Liver (tissue), 9 donors: ENCODE results near the gene TMEM254. TPM values are rescaled to one million over a fixed set of nuclear protein-coding genes. Genes with fewer than 3 reads are reported as not detected.
"Not testable (repeated sequence)": the region's sequence is repeated elsewhere in the genome, so short reads cannot be mapped to it uniquely, and the experiment has no call there.

Experiments
- DNase-seq: peaks from one replicate; pipeline ENCODE4 v3.0.0-alpha.2; 2017; ENCODE audit warnings: low spot score
- H3K27ac ChIP-seq, 2 donors: one replicate each; pipeline ENCODE4 v1.7.0; 2013; ENCODE audit warnings: inconsistent platforms in 2 of 2, low read length in 2 of 2, control low read depth in 1 of 2, low read depth in 1 of 2, mild to moderate bottlenecking in 1 of 2
- H3K27me3 ChIP-seq, 4 donors: one replicate each; pipeline versions ENCODE4 v1.6.1 to v1.7.0; 2013; ENCODE audit warnings: low read length in 3 of 4, inconsistent platforms in 1 of 4, mild to moderate bottlenecking in 1 of 4, moderate library complexity in 1 of 4; ENCODE audit not compliant: control insufficient read depth in 4 of 4, insufficient read depth in 4 of 4
- H3K36me3 ChIP-seq, 4 donors: one replicate each; pipeline versions ENCODE4 v1.6.1 to v1.7.0; 2013; ENCODE audit warnings: low read length in 3 of 4, mild to moderate bottlenecking in 3 of 4, low read depth in 1 of 4, moderate library complexity in 1 of 4; ENCODE audit not compliant: control insufficient read depth in 4 of 4, insufficient read depth in 3 of 4
- H3K4me1 ChIP-seq, 4 donors: one replicate each; pipeline versions ENCODE4 v1.6.1 to v1.7.0; 2013; ENCODE audit warnings: low read length in 3 of 4, mild to moderate bottlenecking in 3 of 4, moderate library complexity in 1 of 4; ENCODE audit not compliant: control insufficient read depth in 4 of 4, insufficient read depth in 4 of 4
- H3K4me3 ChIP-seq, 3 donors: one replicate each; pipeline versions ENCODE4 v1.6.1 to v1.7.0; 2013; ENCODE audit warnings: low read length in 3 of 3, control low read depth in 1 of 3, low read depth in 1 of 3, mild to moderate bottlenecking in 1 of 3
- H3K9ac ChIP-seq, 2 donors: one replicate each; pipeline ENCODE4 v1.7.0; 2013; ENCODE audit warnings: low read length in 2 of 2, mild to moderate bottlenecking in 2 of 2, moderate library complexity in 2 of 2, control low read depth in 1 of 2, low read depth in 1 of 2
- H3K9me3 ChIP-seq, 4 donors: one replicate each; pipeline versions ENCODE4 v1.6.1 to v1.7.0; 2013; ENCODE audit warnings: low read length in 3 of 4; ENCODE audit not compliant: control insufficient read depth in 4 of 4
- ATF3 ChIP-seq: IDR thresholded peaks from 2 replicates; pipeline ENCODE4 v1.6.1; 2016; ENCODE audit warnings: antibody characterized with exemption
- CTCF ChIP-seq: fragments of 150-350 bp; IDR thresholded peaks from 2 replicates; pipeline ENCODE4 v1.5.1; 2017; ENCODE audit warnings: improper control_type of control experiment, low read depth, low read length; ENCODE audit not compliant: missing input control
- EGR1 ChIP-seq, 2 donors: IDR thresholded peaks; 2 replicates each; pipeline ENCODE4 v1.6.1; 2016 to 2018; ENCODE audit warnings: antibody characterized with exemption in 2 of 2, low read depth in 2 of 2
- FOXA1 ChIP-seq: IDR thresholded peaks from 2 replicates; pipeline ENCODE4 v1.6.1; 2016; ENCODE audit warnings: antibody characterized with exemption
- GABPA ChIP-seq, 2 donors: IDR thresholded peaks in 1 of 2; conservative IDR thresholded peaks in 1 of 2; 2 replicates each; pipeline ENCODE4 v1.6.1; 2016; ENCODE audit warnings: antibody characterized with exemption in 2 of 2, mild to moderate bottlenecking in 1 of 2, moderate library complexity in 1 of 2
- HNF4A ChIP-seq, 2 donors: conservative IDR thresholded peaks; 2 replicates each; pipeline ENCODE4 v1.6.1; 2016; ENCODE audit warnings: antibody characterized with exemption in 2 of 2, mild to moderate bottlenecking in 2 of 2
- JUND ChIP-seq, 2 donors: IDR thresholded peaks; 2 replicates each; pipeline ENCODE4 v1.6.1; 2016; ENCODE audit warnings: antibody characterized with exemption in 2 of 2
- MAX ChIP-seq: IDR thresholded peaks from 2 replicates; pipeline ENCODE4 v1.6.1; 2016; ENCODE audit warnings: antibody characterized with exemption
- NR2F2 ChIP-seq: IDR thresholded peaks from 2 replicates; pipeline ENCODE4 v1.6.1; 2016; ENCODE audit warnings: antibody characterized with exemption
- RAD21 ChIP-seq, 2 donors: IDR thresholded peaks; 2 replicates each; pipeline ENCODE4 v1.6.1; 2016; ENCODE audit warnings: antibody characterized with exemption in 2 of 2, mild to moderate bottlenecking in 2 of 2
- REST ChIP-seq: IDR thresholded peaks from 2 replicates; pipeline ENCODE4 v1.6.1; 2016; ENCODE audit warnings: antibody characterized with exemption, mild to moderate bottlenecking
- RXRA ChIP-seq, 2 donors: IDR thresholded peaks; 2 replicates each; pipeline ENCODE4 v1.6.1; 2017 to 2018; ENCODE audit warnings: antibody characterized with exemption in 2 of 2, mild to moderate bottlenecking in 1 of 2
- SP1 ChIP-seq: IDR thresholded peaks from 2 replicates; pipeline ENCODE4 v1.6.1; 2018; ENCODE audit warnings: antibody characterized with exemption, mild to moderate bottlenecking
- YY1 ChIP-seq: IDR thresholded peaks from 2 replicates; pipeline ENCODE4 v1.6.1; 2016; ENCODE audit warnings: antibody characterized with exemption, mild to moderate bottlenecking
- ZBTB33 ChIP-seq: IDR thresholded peaks from 2 replicates; pipeline ENCODE4 v1.6.1; 2016; ENCODE audit warnings: antibody characterized with exemption
- WGBS: extraction: QIAGEN DNeasy Blood & Tissue Kit; methylation state at CpG from one replicate; pipeline ENCODE4 v1.1.7; 2013; 5-methylcytosine and 5-hydroxymethylcytosine counted together
- polyA plus RNA-seq, 2 donors: library from polyadenylated mRNA; stranded (reverse) in 1 of 2; unstranded in 1 of 2; fragments of 200-250 nt in 1 of 2; fragments of >200 nt in 1 of 2; fragmentation: Nextera tagmentation in 1 of 2; extraction: Ambion mirVana in 1 of 2; gene quantifications; one replicate each; pipeline versions ENCODE4 v1.2.1 to v1.2.3, GENCODE V29; 2013 to 2015
- total RNA-seq, 2 donors: library from RNA; depleted of rRNA; stranded (reverse); fragments of >200 nt; gene quantifications; one replicate each; pipeline ENCODE4 v1.2.3, GENCODE V29; 2014
- donor health status: healthy.
- donor health status: healthy.
- donor health status: healthy.
- donor health status: healthy.
- donor health status: healthy.

TMEM254 gene
- total and polyA plus RNA-seq, 4 donors: 10.0 to 33.2 (median 20.7) TPM

GRCh38 chr10:80094231-80094630 lies 15.8 kb downstream of the TMEM254 start:
- no peak overlapping the region for H3K27ac ChIP-seq
- no peak for DNase-seq
- no peaks in the 10 kb centered on the region for H3K27me3 ChIP-seq
- H3K4me3 ChIP-seq: no peak overlapping the region
- TF ChIP-seq NR2F2 (no peak), ZBTB33 (no peak), SP1 (no peak), FOXA1 (no peak), MAX (no peak), EGR1 (IDR thresholded peaks at IDR 0.05; ENCODE audit: low read depth in 2 of 2) (no peak), RAD21 (IDR thresholded peaks at IDR 0.05) (no peak), JUND (IDR thresholded peaks at IDR 0.05) (no peak), RXRA (IDR thresholded peaks at IDR 0.05) (no peak), CTCF (no peak), HNF4A (conservative IDR thresholded peaks at IDR 0.05) (no peak), REST (no peak), YY1 (no peak), GABPA (IDR thresholded peaks at IDR 0.05 in 1 of 2, conservative IDR thresholded peaks at IDR 0.05 in 1 of 2) (no peak), ATF3 (no peak)
- H3K9me3 ChIP-seq: no peaks in the 10 kb centered on the region
- peaks cover 0 to 5% (median 2%) of the 10 kb centered on the region in 4 donors for H3K36me3 ChIP-seq
- H3K4me1 ChIP-seq: no peaks in the 10 kb centered on the region
- 85% methylated on average over 2 of the region's 2 CpGs for WGBS
- H3K9ac ChIP-seq: no peak overlapping the region

- 86% methylated on average over 2 of the region's 2 CpGs for WGBS
- not testable (repeated sequence) for H3K36me3 ChIP-seq, H3K4me3 ChIP-seq, H3K27ac ChIP-seq, H3K9ac ChIP-seq, H3K27me3 ChIP-seq, H3K9me3 ChIP-seq, DNase-seq, H3K4me1 ChIP-seq
Measured at GRCh38 chr10:80098272-80098671, 19.8 kb downstream of the TMEM254 start.

GRCh38 chr10:80099295-80099694 lies 20.8 kb downstream of the TMEM254 start:
- DNase-seq, H3K9ac ChIP-seq, H3K36me3 ChIP-seq, H3K27ac ChIP-seq, H3K27me3 ChIP-seq, H3K4me3 ChIP-seq, H3K9me3 ChIP-seq, H3K4me1 ChIP-seq: not testable (repeated sequence)
- WGBS: 84% methylated on average over 8 of the region's 8 CpGs
